ENCODE results near the gene PTPRG. TPM values are rescaled to one million over a fixed set of nuclear protein-coding genes. Genes with fewer than 3 reads are reported as not detected.

Gene PTPRG
- total RNA-seq, 2 experiments from 2014 or later, result 0.24 to 0.37 TPM

GRCh38 chr3:61563313-61564271, 2.2 kb downstream of the PTPRG start:
- H3K36me3 Mint-ChIP-seq (ENCODE audit: low read depth), result no peaks in the 10 kb centered on the region
- peaks cover 59% of the 10 kb centered on the region for H3K27me3 Mint-ChIP-seq (ENCODE audit: low read depth)
- peaks cover 21% of the 10 kb centered on the region for H3K4me1 Mint-ChIP-seq (ENCODE audit: low read depth)
- intact Hi-C loops (cut with micrococcal nuclease), result loop anchor here (5.0 kb wide), 3 partner anchors 334 to 624 kb away; no protein-coding TSS in a partner anchor
- CTCF ChIA-PET, result interaction anchor here (0.7 to 1.1 kb wide), 2 partner anchors 35 to 44 kb away, joined by 3 read pairs; no protein-coding TSS in a partner anchor
- no peak for DNase-seq
- no peak overlapping the region for H3K27ac Mint-ChIP-seq
- H3K9me3 Mint-ChIP-seq, result no peaks in the 10 kb centered on the region
- H3K4me3 Mint-ChIP-seq, result peak overlapping the region; percentile 32

- Mint-ChIP-seq H3K27ac (no peak overlapping the region), H3K27me3 (ENCODE audit: low read depth) (peaks cover 50% of the 10 kb centered on the region), H3K4me3 (no peak overlapping the region), H3K4me1 (ENCODE audit: low read depth) (peaks cover 21% of the 10 kb centered on the region), H3K36me3 (ENCODE audit: low read depth) (no peaks in the 10 kb centered on the region), H3K9me3 (no peaks in the 10 kb centered on the region)
- intact Hi-C loops (cut with micrococcal nuclease), result loop anchor here (5.0 kb wide), 3 partner anchors 333 to 623 kb away; no protein-coding TSS in a partner anchor
- DNase-seq, result peak; percentile 34
- CTCF ChIA-PET, result no interaction called here
Measured at GRCh38 chr3:61564395-61565059, 3.2 kb downstream of the PTPRG start.

GRCh38 chr3:61565569-61565968, 4.2 kb downstream of the PTPRG start:
- intact Hi-C loops (cut with micrococcal nuclease), result no loop called here
- no peaks in the 10 kb centered on the region for H3K36me3 Mint-ChIP-seq (ENCODE audit: low read depth)
- CTCF ChIA-PET, result interaction anchor here (1.0 kb wide), 1 partner anchor 9 kb away, joined by 3 read pairs; no protein-coding TSS in a partner anchor

GRCh38 chr3:61568127-61568526, 6.8 kb downstream of the PTPRG start:
- intact Hi-C loops (cut with micrococcal nuclease), result no loop called here
- no peak overlapping the region for H3K27ac Mint-ChIP-seq
- CTCF ChIA-PET, result no interaction called here
- H3K9me3 Mint-ChIP-seq, result no peaks in the 10 kb centered on the region
- H3K36me3 Mint-ChIP-seq (ENCODE audit: low read depth), result no peaks in the 10 kb centered on the region
- peaks cover 31% of the 10 kb centered on the region for H3K27me3 Mint-ChIP-seq (ENCODE audit: low read depth)
- H3K4me1 Mint-ChIP-seq (ENCODE audit: low read depth), result peaks cover 10% of the 10 kb centered on the region
- no peak overlapping the region for H3K4me3 Mint-ChIP-seq
- DNase-seq, result no peak

More at GRCh38 chr3:61565569-61565968, 4.2 kb downstream of the PTPRG start:
- Mint-ChIP-seq H3K4me1 (ENCODE audit: low read depth) (peaks cover 18% of the 10 kb centered on the region), H3K9me3 (no peaks in the 10 kb centered on the region), H3K27ac (no peak overlapping the region), H3K4me3 (no peak overlapping the region), H3K27me3 (ENCODE audit: low read depth) (peaks cover 44% of the 10 kb centered on the region)
- DNase-seq, result no peak

GRCh38 chr3:61569856-61570580, 8.6 kb downstream of the PTPRG start:
- DNase-seq, result no peak
- no peak overlapping the region for H3K27ac Mint-ChIP-seq
- peaks cover 19% of the 10 kb centered on the region for H3K27me3 Mint-ChIP-seq (ENCODE audit: low read depth)
- intact Hi-C loops (cut with micrococcal nuclease), result no loop called here
- H3K9me3 Mint-ChIP-seq, result no peaks in the 10 kb centered on the region
- H3K4me1 Mint-ChIP-seq (ENCODE audit: low read depth), result no peaks in the 10 kb centered on the region
- CTCF ChIA-PET, result no interaction called here
- no peaks in the 10 kb centered on the region for H3K36me3 Mint-ChIP-seq (ENCODE audit: low read depth)
- H3K4me3 Mint-ChIP-seq, result no peak overlapping the region

GRCh38 chr3:61570813-61571212, 9.4 kb downstream of the PTPRG start:
- no peaks in the 10 kb centered on the region for H3K9me3 Mint-ChIP-seq
- H3K27ac Mint-ChIP-seq, result no peak overlapping the region
- H3K27me3 Mint-ChIP-seq (ENCODE audit: low read depth), result peaks cover 11% of the 10 kb centered on the region
- intact Hi-C loops (cut with micrococcal nuclease), result no loop called here
- H3K4me1 Mint-ChIP-seq (ENCODE audit: low read depth), result no peaks in the 10 kb centered on the region
- CTCF ChIA-PET, result no interaction called here
- H3K36me3 Mint-ChIP-seq (ENCODE audit: low read depth), result no peaks in the 10 kb centered on the region
- DNase-seq, result no peak
- no peak overlapping the region for H3K4me3 Mint-ChIP-seq

- CTCF ChIA-PET, result no interaction called here
- Mint-ChIP-seq H3K9me3 (no peaks in the 10 kb centered on the region), H3K36me3 (ENCODE audit: low read depth) (no peaks in the 10 kb centered on the region), H3K4me3 (no peak overlapping the region), H3K27ac (no peak overlapping the region), H3K27me3 (ENCODE audit: low read depth) (peaks cover 12% of the 10 kb centered on the region), H3K4me1 (ENCODE audit: low read depth) (no peaks in the 10 kb centered on the region)
- DNase-seq, result no peak
- intact Hi-C loops (cut with micrococcal nuclease), result no loop called here
Measured at GRCh38 chr3:61571516-61572336, 10.4 kb downstream of the PTPRG start.

GRCh38 chr3:61572879-61573278, 11.5 kb downstream of the PTPRG start:
- no peak overlapping the region for H3K4me3 Mint-ChIP-seq
- H3K9me3 Mint-ChIP-seq, result no peaks in the 10 kb centered on the region
- H3K4me1 Mint-ChIP-seq (ENCODE audit: low read depth), result no peaks in the 10 kb centered on the region
- H3K27me3 Mint-ChIP-seq (ENCODE audit: low read depth), result peaks cover 12% of the 10 kb centered on the region
- CTCF ChIA-PET, result no interaction called here
- H3K36me3 Mint-ChIP-seq (ENCODE audit: low read depth), result no peaks in the 10 kb centered on the region
- no peak overlapping the region for H3K27ac Mint-ChIP-seq
- intact Hi-C loops (cut with micrococcal nuclease), result no loop called here
- DNase-seq, result no peak

GRCh38 chr3:61573441-61573840, 12.1 kb downstream of the PTPRG start:
- H3K4me3 Mint-ChIP-seq, result no peak overlapping the region

GRCh38 chr3:61574854-61575253, 13.5 kb downstream of the PTPRG start:
- H3K4me3 Mint-ChIP-seq, result no peak overlapping the region
- CTCF ChIA-PET, result no interaction called here
- intact Hi-C loops (cut with micrococcal nuclease), result no loop called here
- no peaks in the 10 kb centered on the region for H3K9me3 Mint-ChIP-seq
- H3K4me1 Mint-ChIP-seq (ENCODE audit: low read depth), result no peaks in the 10 kb centered on the region
- peaks cover 11% of the 10 kb centered on the region for H3K27me3 Mint-ChIP-seq (ENCODE audit: low read depth)
- no peaks in the 10 kb centered on the region for H3K36me3 Mint-ChIP-seq (ENCODE audit: low read depth)
- DNase-seq, result no peak
- no peak overlapping the region for H3K27ac Mint-ChIP-seq

More at GRCh38 chr3:61573441-61573840, 12.1 kb downstream of the PTPRG start:
- Mint-ChIP-seq H3K36me3 (ENCODE audit: low read depth) (no peaks in the 10 kb centered on the region), H3K27ac (no peak overlapping the region), H3K4me1 (ENCODE audit: low read depth) (no peaks in the 10 kb centered on the region), H3K27me3 (ENCODE audit: low read depth) (peaks cover 8% of the 10 kb centered on the region), H3K9me3 (no peaks in the 10 kb centered on the region)
- intact Hi-C loops (cut with micrococcal nuclease), result no loop called here
- CTCF ChIA-PET, result interaction anchor here (0.6 to 0.7 kb wide), 2 partner anchors 19 to 118 kb away, joined by 3 to 4 read pairs; no protein-coding TSS in a partner anchor
- no peak for DNase-seq

- intact Hi-C loops (cut with micrococcal nuclease), result no loop called here
- peaks cover 9% of the 10 kb centered on the region for H3K27me3 Mint-ChIP-seq (ENCODE audit: low read depth)
- H3K36me3 Mint-ChIP-seq (ENCODE audit: low read depth), result no peaks in the 10 kb centered on the region
- no peaks in the 10 kb centered on the region for H3K4me1 Mint-ChIP-seq (ENCODE audit: low read depth)
- DNase-seq, result no peak
- H3K9me3 Mint-ChIP-seq, result no peaks in the 10 kb centered on the region
- CTCF ChIA-PET, result no interaction called here
- H3K27ac Mint-ChIP-seq, result no peak overlapping the region
- H3K4me3 Mint-ChIP-seq, result no peak overlapping the region
Measured at GRCh38 chr3:61575893-61576292, 14.5 kb downstream of the PTPRG start.
